Measurements from ENCODE around the gene EXOC1L. TPM values are rescaled to one million over a fixed set of nuclear protein-coding genes. Genes with fewer than 3 reads are reported as not detected.

EXOC1L gene
- total and polyA plus RNA-seq, 2 of the 13 experiments (the other 11 are each of a cell fraction or from before 2014, with no cell fraction given), result not detected

DNA sequence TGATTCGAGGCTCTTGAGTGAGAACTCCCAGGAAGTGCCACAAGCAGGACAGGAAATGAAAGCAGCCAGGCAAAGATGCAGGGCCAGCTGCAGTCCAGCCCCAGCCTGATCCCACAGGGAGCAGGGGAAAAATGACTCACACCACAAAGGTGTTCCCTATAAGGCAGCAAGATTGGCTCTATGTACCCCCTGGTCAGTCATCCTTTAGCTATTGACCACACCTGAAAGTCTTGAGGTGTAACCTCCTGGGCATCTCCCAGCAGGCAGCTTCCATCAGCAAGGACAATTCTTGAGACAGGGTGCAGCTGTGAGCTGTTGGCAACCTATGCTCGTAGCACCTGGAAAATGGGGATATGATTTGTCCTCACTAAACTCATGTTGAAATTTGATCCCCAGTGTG, 27.9 kb upstream of the EXOC1L start:
- H3K9me3 ChIP-seq (ENCODE audit: low read length), result no peaks in the 10 kb centered on the region
- ATAC-seq (no peak), FAIRE-seq (no peak), DNase-seq (ENCODE audit: low spot score) (no peak)
- in situ Hi-C loops (cut with HindIII; ENCODE audit: extremely low pct_ligation_motif_present, low pct_unique_long_range_greater_than_20kb), result no loop called here
- no peak for TF ChIP-seq ZNF33B (CRISPR knock-in tag; IDR thresholded peaks at IDR 0.05)
- TF ChIP-seq, protein P1, sequence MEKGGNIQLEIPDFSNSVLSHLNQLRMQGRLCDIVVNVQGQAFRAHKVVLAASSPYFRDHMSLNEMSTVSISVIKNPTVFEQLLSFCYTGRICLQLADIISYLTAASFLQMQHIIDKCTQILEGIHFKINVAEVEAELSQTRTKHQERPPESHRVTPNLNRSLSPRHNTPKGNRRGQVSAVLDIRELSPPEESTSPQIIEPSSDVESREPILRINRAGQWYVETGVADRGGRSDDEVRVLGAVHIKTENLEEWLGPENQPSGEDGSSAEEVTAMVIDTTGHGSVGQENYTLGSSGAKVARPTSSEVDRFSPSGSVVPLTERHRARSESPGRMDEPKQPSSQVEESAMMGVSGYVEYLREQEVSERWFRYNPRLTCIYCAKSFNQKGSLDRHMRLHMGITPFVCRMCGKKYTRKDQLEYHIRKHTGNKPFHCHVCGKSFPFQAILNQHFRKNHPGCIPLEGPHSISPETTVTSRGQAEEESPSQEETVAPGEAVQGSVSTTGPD (CRISPR knock-in tag; IDR thresholded peaks at IDR 0.05), result no peak
- TF ChIP-seq MEIS1 (CRISPR knock-in tag; IDR thresholded peaks at IDR 0.05; ENCODE audit: borderline replicate concordance), result no peak
- no peak for TF ChIP-seq ZNF274 (CRISPR knock-in tag; IDR thresholded peaks at IDR 0.05)
- TF ChIP-seq ZNF788 (CRISPR knock-in tag; IDR thresholded peaks at IDR 0.05; ENCODE audit: borderline replicate concordance), result no peak
- no peak for TF ChIP-seq ZSCAN29 (CRISPR knock-in tag; conservative IDR thresholded peaks at IDR 0.05)
- TF ChIP-seq KDM4B (CRISPR knock-in tag; IDR thresholded peaks at IDR 0.05), result no peak
- no peak overlapping the region for H2AFZ ChIP-seq (ENCODE audit: low read length)
- no peaks in the 10 kb centered on the region for H3K36me3 ChIP-seq (replicated peaks in 1 of 2; ENCODE audit: control insufficient read depth in 1 of 2, insufficient read depth in 2 of 2, low read length in 2 of 2)
- ChIA-PET POLR2A (no interaction called here), CTCF (ENCODE audit: low intra/inter-chr PET ratio, low total read pairs) (no interaction called here)
- H4K20me1 ChIP-seq (ENCODE audit: insufficient read depth, low read length), result no peaks in the 10 kb centered on the region
- H3K4me3 ChIP-seq (replicated peaks in 1 of 3; ENCODE audit: insufficient read depth in 1 of 3, low read depth in 2 of 3, low read length in 3 of 3), result no peak overlapping the region
- H3K4me2 ChIP-seq (ENCODE audit: low read depth, low read length), result no peak overlapping the region
- no peaks in the 10 kb centered on the region; a peak in 1 of 5 replicates for H3K27me3 ChIP-seq (ENCODE audit: control insufficient read depth in 1 of 2, insufficient read depth in 2 of 2, low read length in 2 of 2)
- no peaks in the 10 kb centered on the region for H3K79me2 ChIP-seq (ENCODE audit: insufficient read depth, low read length)
- 23% methylated on average over 2 of the region's 2 CpGs for WGBS (ENCODE audit: low lambda C conversion rate)
- H3K4me1 ChIP-seq (ENCODE audit: insufficient read depth, low read length), result no peaks in the 10 kb centered on the region
- BruUV-seq (replicated peaks), result no TSS peak
- intact Hi-C loops (cut with micrococcal nuclease; ENCODE audit: unreplicated experiment), result no loop called here
- H3K27ac ChIP-seq (ENCODE audit: extremely low read length, insufficient read depth, low read length), result no peak overlapping the region
- H3K9ac ChIP-seq (ENCODE audit: insufficient read depth, low read depth, low read length), result no peak overlapping the region

- Histone ChIP-seq H3K36me3 (replicated peaks in 1 of 2; ENCODE audit: control insufficient read depth in 1 of 2, insufficient read depth in 2 of 2, low read length in 2 of 2) (no peaks in the 10 kb centered on the region), H4K20me1 (ENCODE audit: insufficient read depth, low read length) (no peaks in the 10 kb centered on the region), H3K9me3 (ENCODE audit: low read length) (no peaks in the 10 kb centered on the region), H3K9ac (ENCODE audit: insufficient read depth, low read depth, low read length) (no peak overlapping the region), H3K4me3 (replicated peaks in 1 of 3; ENCODE audit: insufficient read depth in 1 of 3, low read depth in 2 of 3, low read length in 3 of 3) (no peak overlapping the region), H3K4me1 (ENCODE audit: insufficient read depth, low read length) (no peaks in the 10 kb centered on the region), H3K27me3 (ENCODE audit: control insufficient read depth in 1 of 2, insufficient read depth in 2 of 2, low read length in 2 of 2) (no peaks in the 10 kb centered on the region; a peak in 1 of 5 replicates), H2AFZ (ENCODE audit: low read length) (no peak overlapping the region), H3K4me2 (ENCODE audit: low read depth, low read length) (no peak overlapping the region), H3K79me2 (ENCODE audit: insufficient read depth, low read length) (no peaks in the 10 kb centered on the region), H3K27ac (ENCODE audit: extremely low read length, insufficient read depth, low read length) (no peak overlapping the region)
- BruUV-seq (replicated peaks), result no TSS peak
- FAIRE-seq (no peak), DNase-seq (ENCODE audit: low spot score) (no peak), ATAC-seq (no peak)
- in situ Hi-C loops (cut with HindIII; ENCODE audit: extremely low pct_ligation_motif_present, low pct_unique_long_range_greater_than_20kb), result no loop called here
- intact Hi-C loops (cut with micrococcal nuclease; ENCODE audit: unreplicated experiment), result no loop called here
- ChIA-PET CTCF (ENCODE audit: low intra/inter-chr PET ratio, low total read pairs) (no interaction called here), POLR2A (no interaction called here)
- WGBS (ENCODE audit: low lambda C conversion rate), result 65% methylated on average over 18 of the region's 33 CpGs
- TF ChIP-seq ATF7-NPFF (CRISPR knock-in tag; IDR thresholded peaks at IDR 0.05; ENCODE audit: low read depth), result no peak
- no peak for TF ChIP-seq PAWR (CRISPR knock-in tag; IDR thresholded peaks at IDR 0.05; ENCODE audit: borderline replicate concordance)
- no peak for TF ChIP-seq RAD21 (CRISPR knock-in tag; IDR thresholded peaks at IDR 0.05)
- TF ChIP-seq ZNF383 (CRISPR knock-in tag; IDR thresholded peaks at IDR 0.05; ENCODE audit: borderline replicate concordance), result no peak
- no peak for TF ChIP-seq NFYC (CRISPR knock-in tag; IDR thresholded peaks at IDR 0.05)
- no peak for TF ChIP-seq NR2F6 (IDR thresholded peaks at IDR 0.05)
- no peak for TF ChIP-seq NR2F6 (CRISPR knock-in tag; IDR thresholded peaks at IDR 0.05)
- no peak for TF ChIP-seq MIER3 (CRISPR knock-in tag; IDR thresholded peaks at IDR 0.05; ENCODE audit: borderline replicate concordance)
- no peak for TF ChIP-seq ZBTB49 (CRISPR knock-in tag; IDR thresholded peaks at IDR 0.05; ENCODE audit: borderline replicate concordance)
Measured at GRCh38 chr4:55793479-55793878, 26.1 kb upstream of the EXOC1L start.

All from HepG2 (cell line).